GM19025 (cell line): ENCODE measurements around the gene NDUFB7.
"Not testable (repeated sequence)": the region's sequence is repeated elsewhere in the genome, so short reads cannot be mapped to it uniquely, and the experiment has no call there.

Source experiments
- ATAC-seq: cut with Tn5 transposase; IDR thresholded peaks from one replicate; pipeline ENCODE4 v1.9.1; 2021; ENCODE audit warnings: mild to moderate bottlenecking, low read depth, moderate library complexity; ENCODE audit not compliant: unreplicated experiment

NDUFB7 gene

GRCh38 chr19:14571695-14572490 is at the start of gene NDUFB7:
TSS of gene NDUFB7 (minus strand) at chr19:14572066. CDS start at chr19:14572000, 66 bp downstream.
- peak; percentile 86 for ATAC-seq

- no peak for ATAC-seq
Measured at GRCh38 chr19:14619404-14619803, 47.5 kb upstream of the NDUFB7 start.

GRCh38 chr19:14616407-14616806 is 44.5 kb upstream of the NDUFB7 start:
- no peak for ATAC-seq

GRCh38 chr19:14615623-14616022 is 43.8 kb upstream of the NDUFB7 start:
- no peak for ATAC-seq

- no peak for ATAC-seq
Measured at GRCh38 chr19:14614099-14614412, 42.2 kb upstream of the NDUFB7 start.

- not testable (repeated sequence) for ATAC-seq
Measured at GRCh38 chr19:14613399-14614098, 41.7 kb upstream of the NDUFB7 start.

GRCh38 chr19:14612657-14613056 is 40.8 kb upstream of the NDUFB7 start:
- ATAC-seq: no peak

GRCh38 chr19:14612242-14612641 is 40.4 kb upstream of the NDUFB7 start:
- not testable (repeated sequence) for ATAC-seq

GRCh38 chr19:14611051-14611450 is 39.2 kb upstream of the NDUFB7 start:
- ATAC-seq: no peak

- ATAC-seq: no peak
Measured at GRCh38 chr19:14606627-14607026, 34.8 kb upstream of the NDUFB7 start.

- ATAC-seq: peak; percentile 80
Measured at GRCh38 chr19:14603990-14604387, 32.1 kb upstream of the NDUFB7 start.

GRCh38 chr19:14599548-14600147 is 27.8 kb upstream of the NDUFB7 start:
- ATAC-seq: no peak

- ATAC-seq: no peak
Measured at GRCh38 chr19:14595558-14595957, 23.7 kb upstream of the NDUFB7 start.

GRCh38 chr19:14589433-14589832 is 17.6 kb upstream of the NDUFB7 start:
- not testable (repeated sequence) for ATAC-seq

GRCh38 chr19:14585187-14585586 is 13.3 kb upstream of the NDUFB7 start:
- ATAC-seq: peak; percentile 56

- not testable (repeated sequence) for ATAC-seq
Measured at GRCh38 chr19:14584372-14584771, 12.5 kb upstream of the NDUFB7 start.

GRCh38 chr19:14582894-14583340 is 11.1 kb upstream of the NDUFB7 start, which contains the start of gene CLEC17A:
TSS of gene CLEC17A (plus strand) at chr19:14583084. CDS start at chr19:14583161, 77 bp downstream.
- no peak for ATAC-seq

GRCh38 chr19:14580623-14581237 is 8.9 kb upstream of the NDUFB7 start:
- ATAC-seq: no peak

GRCh38 chr19:14577885-14578427 is 6.1 kb upstream of the NDUFB7 start:
- ATAC-seq: no peak

GRCh38 chr19:14577264-14577663 is 5.4 kb upstream of the NDUFB7 start:
- no peak for ATAC-seq

- no peak for ATAC-seq
Measured at GRCh38 chr19:14576363-14576762, 4.5 kb upstream of the NDUFB7 start.
